HCT116 (cell line): ENCODE data around the gene TMEM139. TPM values are rescaled to one million over a fixed set of nuclear protein-coding genes. Genes with fewer than 3 reads are reported as not detected.

Experiments used
- ATAC-seq: fragments of 200-7000 bp; cut with Tn5 transposase; 2 replicates; pipeline ENCODE4 v1.9.1; 2020; ENCODE audit warnings: mild to moderate bottlenecking, moderate library complexity
- BruUV-seq: library from RNA; stranded (reverse); fragments of 400-500 nt; replicated peaks from 2 replicates; lab custom pipeline; 2021; lab: Mats Ljungman, UMichigan
- CTCF ChIA-PET: fragments of 300-600 bp; sonication (Branson Sonifier 250); formaldehyde crosslinking; loops from one replicate; lab custom pipeline; 2021; ENCODE audit warnings: antibody characterized with exemption; lab: Charles Lee
- POLR2A ChIA-PET: fragments of 300-600, 350-600 bp; sonication (Branson Sonifier 250); formaldehyde crosslinking; loops from one replicate; lab custom pipeline; 2021; ENCODE audit warnings: antibody characterized with exemption; lab: Charles Lee
- RAD21 ChIA-PET, 2 experiments: fragments of 300-600 bp; sonication (Branson Sonifier 250); formaldehyde crosslinking; loops; one replicate each; lab custom pipeline; 2023; ENCODE audit warnings: low total read pairs in 2 of 2; ENCODE audit not compliant: uncharacterized antibody in 2 of 2, unreplicated experiment in 2 of 2, low non-redundant PET in 1 of 2; lab: Charles Lee
- DNase-seq: peaks from one replicate; pipeline ENCODE4 v3.0.0-alpha.2; 2010; ENCODE audit warnings: low read depth, low spot score
- H2AFZ ChIP-seq: fragments of 200-600 bp; shearing (Covaris generic), sonication (generic); 2 replicates; pipeline ENCODE4 v1.6.1; 2017; ENCODE audit warnings: low read depth, mixed run types, mixed read lengths, antibody characterized with exemption, low read length; ENCODE audit not compliant: poor library complexity, severe bottlenecking
- H3K27ac ChIP-seq: 2 replicates; pipeline ENCODE4 v1.5.1; 2012; ENCODE audit warnings: low read depth, low read length
- H3K27me3 ChIP-seq: fragments of 200-600 bp; sonication (generic); 2 replicates; pipeline ENCODE4 v1.6.1; 2016; ENCODE audit warnings: mixed run types, low read length, mixed read lengths; ENCODE audit not compliant: insufficient read depth
- H3K36me3 ChIP-seq, 2 experiments: fragments of 200-500 bp in 1 of 2; fragments of 200-600 bp in 1 of 2; sonication (Bioruptor generic) in 1 of 2; sonication (generic) in 1 of 2; 2 replicates each; pipeline versions ENCODE4 v1.5.1 to v1.6.1; 2014 to 2016; ENCODE audit warnings: low read length in 2 of 2, inconsistent platforms in 1 of 2, mixed read lengths in 1 of 2, mixed run types in 1 of 2; ENCODE audit not compliant: insufficient read depth in 2 of 2, control insufficient read depth in 1 of 2
- H3K4me1 ChIP-seq, 2 experiments: fragments of 200-600 bp in 1 of 2; sonication (generic) in 1 of 2; 2 replicates each; pipeline versions ENCODE4 v1.5.1 to v1.6.1; 2012 to 2017; ENCODE audit warnings: low read length in 2 of 2, inconsistent platforms in 1 of 2, mild to moderate bottlenecking in 1 of 2, mixed read lengths in 1 of 2, mixed run types in 1 of 2, moderate library complexity in 1 of 2; ENCODE audit not compliant: insufficient read depth in 2 of 2, control insufficient read depth in 1 of 2
- H3K4me2 ChIP-seq: fragments of 200-600 bp; sonication (generic); 2 replicates; pipeline ENCODE4 v1.6.1; 2017; ENCODE audit warnings: mixed run types, low read length, mixed read lengths
- H3K4me3 ChIP-seq, 2 experiments: fragments of 200-600 bp in 1 of 2; sonication (generic) in 1 of 2; replicated peaks in 1 of 2; 2 replicates each; pipeline ENCODE4 v1.5.1; 2011 to 2016; ENCODE audit warnings: low read length in 2 of 2, control low read depth in 1 of 2, low read depth in 1 of 2, mild to moderate bottlenecking in 1 of 2, mixed read lengths in 1 of 2, mixed run types in 1 of 2
- H3K79me2 ChIP-seq: fragments of 200-600 bp; sonication (generic); 2 replicates; pipeline ENCODE4 v1.6.1; 2017; ENCODE audit warnings: mild to moderate bottlenecking, mixed run types, low read length, moderate library complexity, mixed read lengths; ENCODE audit not compliant: insufficient read depth
- H3K9ac ChIP-seq: fragments of 200-600 bp; sonication (generic); 2 replicates; pipeline ENCODE4 v1.6.1; 2016; ENCODE audit warnings: low read length, mixed read lengths
- H3K9me2 ChIP-seq: fragments of 200-600 bp; sonication (generic), shearing (Covaris generic); 2 replicates; pipeline ENCODE4 v1.6.1; 2017; ENCODE audit warnings: mixed run types, mild to moderate bottlenecking, moderate library complexity; ENCODE audit not compliant: insufficient read depth
- H3K9me3 ChIP-seq, 2 experiments: fragments of 200-500 bp in 1 of 2; fragments of 200-600 bp in 1 of 2; sonication (Bioruptor generic) in 1 of 2; sonication (generic) in 1 of 2; 2 replicates each; pipeline ENCODE4 v1.6.1; 2014 to 2017; ENCODE audit warnings: low read length in 2 of 2, mixed read lengths in 2 of 2, inconsistent platforms in 1 of 2, low read depth in 1 of 2, mild to moderate bottlenecking in 1 of 2, mixed run types in 1 of 2, moderate library complexity in 1 of 2; ENCODE audit not compliant: control insufficient read depth in 1 of 2, insufficient read depth in 1 of 2
- H4K20me1 ChIP-seq: fragments of 200-600 bp; sonication (generic), shearing (Covaris generic); 2 replicates; pipeline ENCODE4 v1.6.1; 2017; ENCODE audit warnings: mixed run types, mild to moderate bottlenecking, moderate library complexity; ENCODE audit not compliant: insufficient read depth
- CBX3 ChIP-seq: IDR thresholded peaks from 2 replicates; pipeline ENCODE4 v1.6.1; 2012; ENCODE audit warnings: low read depth
- EGR1 ChIP-seq: IDR thresholded peaks from 2 replicates; pipeline ENCODE4 v1.6.1; 2012; ENCODE audit warnings: low read depth
- FOSL1 ChIP-seq: IDR thresholded peaks from 2 replicates; pipeline ENCODE4 v1.6.1; 2012; ENCODE audit warnings: low read depth
- SRF ChIP-seq: IDR thresholded peaks from 2 replicates; pipeline ENCODE4 v1.6.1; 2012; ENCODE audit warnings: low read depth
- TCF7L2 ChIP-seq: IDR thresholded peaks from 2 replicates; pipeline ENCODE4 v1.7.0; 2011; ENCODE audit warnings: borderline replicate concordance, inconsistent platforms; ENCODE audit not compliant: insufficient read depth, insufficient read length; ENCODE audit errors: extremely low read depth
- intact Hi-C: fragments of 100-400 bp; cut with micrococcal nuclease; formaldehyde crosslinking; loops from 2 replicates; pipeline ENCODE4 v1.10.0; 2022
- total RNA-seq: library from RNA; stranded (reverse); gene quantifications from one replicate; pipeline ENCODE4 v1.2.1, GENCODE V29; 2021; ENCODE audit not compliant: unreplicated experiment
- TF ChIP-seq, protein P1 (sequence below): IDR thresholded peaks from 2 replicates; pipeline ENCODE4 v1.6.1; 2012
- TF ChIP-seq, protein P2 (sequence below): IDR thresholded peaks from 2 replicates; pipeline ENCODE4 v1.6.1; 2011; ENCODE audit warnings: mild to moderate bottlenecking, low read length, moderate library complexity; ENCODE audit not compliant: insufficient replicate concordance; ENCODE audit errors: extremely low read depth

The TMEM139 gene
- total RNA-seq, 1 experiment from 2014 or later = 9.9 TPM

DNA sequence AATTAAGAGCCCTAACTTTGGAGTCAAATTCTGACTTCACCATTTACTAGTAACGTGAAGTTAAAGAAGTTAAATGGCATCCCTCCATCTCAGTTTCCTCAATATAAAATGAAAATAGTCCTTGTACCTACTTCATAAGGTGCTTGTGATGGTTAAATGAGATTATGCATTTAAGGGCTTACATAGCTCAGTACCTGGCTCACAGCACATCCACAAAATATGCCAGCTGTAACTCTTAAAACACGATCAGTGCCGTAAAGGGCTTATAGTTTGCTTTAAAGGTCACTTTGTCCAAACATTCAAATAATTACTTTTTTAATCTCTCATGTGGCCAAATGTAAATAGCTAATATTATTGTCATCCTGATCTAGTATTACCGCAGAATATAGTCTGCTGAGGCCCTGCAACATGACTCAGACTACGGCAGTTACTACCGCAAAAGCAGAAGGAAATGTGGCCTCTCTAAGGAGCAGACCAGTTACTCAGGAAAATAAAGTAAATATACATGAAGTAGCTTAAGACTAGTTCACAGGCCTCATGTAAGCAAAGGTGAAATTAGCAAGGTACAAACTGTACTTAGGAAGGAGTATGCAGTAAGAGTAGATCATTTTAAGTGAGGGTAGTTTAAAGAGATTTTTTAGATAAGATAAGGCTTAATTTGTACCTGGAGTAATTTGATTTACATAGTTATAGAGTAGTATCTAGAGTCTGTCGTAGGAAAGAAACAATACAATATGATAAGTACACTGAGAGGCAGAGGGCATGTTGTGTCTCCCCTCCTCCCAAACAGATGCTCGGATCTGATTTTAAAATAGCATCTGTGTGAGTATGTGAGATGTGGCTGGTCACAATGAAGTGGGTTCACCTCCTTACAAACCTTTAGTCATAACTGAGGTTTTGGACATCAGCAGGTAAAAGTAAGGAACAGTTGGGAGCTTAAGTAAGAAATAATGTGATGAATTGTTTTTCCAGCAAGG, 16.5 kb downstream of the TMEM139 start:
- no peak for DNase-seq
- Histone ChIP-seq H3K4me2 (no peak overlapping the region), H3K36me3 (peaks cover 67 to 76% of the 10 kb centered on the region in 2 experiments), H2AFZ (no peak overlapping the region)
- RAD21 ChIA-PET = no interaction called here
- TF ChIP-seq, protein P1, sequence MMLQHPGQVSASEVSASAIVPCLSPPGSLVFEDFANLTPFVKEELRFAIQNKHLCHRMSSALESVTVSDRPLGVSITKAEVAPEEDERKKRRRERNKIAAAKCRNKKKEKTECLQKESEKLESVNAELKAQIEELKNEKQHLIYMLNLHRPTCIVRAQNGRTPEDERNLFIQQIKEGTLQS = no peak
- TF ChIP-seq EGR1 = no peak
- no peak for TF ChIP-seq TCF7L2
- TF ChIP-seq, all 23 proteins: peak for 0
- Histone ChIP-seq H3K4me3 (no peak overlapping the region), H3K4me1 (no peaks in the 10 kb centered on the region), H4K20me1 (peaks cover 5% of the 10 kb centered on the region; the same call in 1 of the 2 replicates), H3K27me3 (no peaks in the 10 kb centered on the region), H3K79me2 (peaks cover 21% of the 10 kb centered on the region), H3K9ac (no peak overlapping the region), H3K9me2 (no peaks in the 10 kb centered on the region), H3K27ac (no peak overlapping the region), H3K9me3 (no peaks in the 10 kb centered on the region)
- ChIA-PET CTCF (no interaction called here), POLR2A (interaction anchor here (0.8 kb wide), 1 partner anchor 13 kb away, joined by 3 read pairs; the partner anchor contains the start of gene CASP2)
- ATAC-seq = no peak
- intact Hi-C loops = loop anchor here (5.0 kb wide), 1 partner anchor 106 kb away; the partner anchor contains the start of gene EPHA1
- no TSS peak for BruUV-seq

DNA sequence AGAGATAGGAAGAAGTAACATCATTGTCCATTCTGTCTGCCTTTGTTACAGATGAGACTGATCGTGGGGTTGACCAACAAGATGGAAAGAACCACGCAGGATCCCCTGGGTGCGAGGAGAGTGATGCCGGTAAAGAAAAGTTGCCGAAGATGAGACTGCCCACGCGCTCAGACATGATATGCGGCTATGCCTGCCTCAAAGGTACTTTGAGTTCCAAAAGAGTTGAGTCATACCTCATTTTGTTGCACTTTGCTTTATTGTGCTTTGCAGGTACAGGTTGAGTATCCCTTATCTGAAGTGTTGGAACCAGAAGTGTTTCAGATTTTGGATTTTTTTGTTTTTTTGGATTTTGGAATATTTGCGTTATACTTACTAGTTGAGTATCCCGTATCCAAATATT, 19.0 kb downstream of the TMEM139 start:
- Histone ChIP-seq H3K9me3 (no peaks in the 10 kb centered on the region), H3K27me3 (no peaks in the 10 kb centered on the region), H3K27ac (no peak overlapping the region), H3K4me2 (no peak overlapping the region), H3K4me3 (no peak overlapping the region), H3K9ac (no peak overlapping the region)
- BruUV-seq = no TSS peak
- intact Hi-C loops = loop anchor here (5.0 kb wide), 1 partner anchor 104 kb away; the partner anchor contains the start of gene EPHA1
- ATAC-seq = no peak
- POLR2A ChIA-PET = no interaction called here
- no peak for DNase-seq
- TF ChIP-seq CBX3 (no peak), FOSL1 (no peak), SRF (no peak)
- TF ChIP-seq, protein P2, sequence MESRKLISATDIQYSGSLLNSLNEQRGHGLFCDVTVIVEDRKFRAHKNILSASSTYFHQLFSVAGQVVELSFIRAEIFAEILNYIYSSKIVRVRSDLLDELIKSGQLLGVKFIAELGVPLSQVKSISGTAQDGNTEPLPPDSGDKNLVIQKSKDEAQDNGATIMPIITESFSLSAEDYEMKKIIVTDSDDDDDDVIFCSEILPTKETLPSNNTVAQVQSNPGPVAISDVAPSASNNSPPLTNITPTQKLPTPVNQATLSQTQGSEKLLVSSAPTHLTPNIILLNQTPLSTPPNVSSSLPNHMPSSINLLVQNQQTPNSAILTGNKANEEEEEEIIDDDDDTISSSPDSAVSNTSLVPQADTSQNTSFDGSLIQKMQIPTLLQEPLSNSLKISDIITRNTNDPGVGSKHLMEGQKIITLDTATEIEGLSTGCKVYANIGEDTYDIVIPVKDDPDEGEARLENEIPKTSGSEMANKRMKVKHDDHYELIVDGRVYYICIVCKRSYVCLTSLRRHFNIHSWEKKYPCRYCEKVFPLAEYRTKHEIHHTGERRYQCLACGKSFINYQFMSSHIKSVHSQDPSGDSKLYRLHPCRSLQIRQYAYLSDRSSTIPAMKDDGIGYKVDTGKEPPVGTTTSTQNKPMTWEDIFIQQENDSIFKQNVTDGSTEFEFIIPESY = no peak
- TF ChIP-seq, all 23 proteins: peak for 0
- ChIA-PET RAD21 (no interaction called here), CTCF (no interaction called here)
- peaks cover 4% of the 10 kb centered on the region; the same call in 1 of the 2 replicates for H3K79me2 ChIP-seq
- H2AFZ ChIP-seq = no peak overlapping the region
- H3K9me2 ChIP-seq = no peaks in the 10 kb centered on the region
- peaks cover 5% of the 10 kb centered on the region; the same call in 1 of the 2 replicates for H4K20me1 ChIP-seq
- H3K36me3 ChIP-seq = peaks cover 57 to 79% of the 10 kb centered on the region in 2 experiments
- no peaks in the 10 kb centered on the region for H3K4me1 ChIP-seq
